ENCODE measurements around the gene HRH3.
A peak's percentile ranks its signal among the peaks of the same experiment; 100 is the strongest.

The HRH3 gene

DNA sequence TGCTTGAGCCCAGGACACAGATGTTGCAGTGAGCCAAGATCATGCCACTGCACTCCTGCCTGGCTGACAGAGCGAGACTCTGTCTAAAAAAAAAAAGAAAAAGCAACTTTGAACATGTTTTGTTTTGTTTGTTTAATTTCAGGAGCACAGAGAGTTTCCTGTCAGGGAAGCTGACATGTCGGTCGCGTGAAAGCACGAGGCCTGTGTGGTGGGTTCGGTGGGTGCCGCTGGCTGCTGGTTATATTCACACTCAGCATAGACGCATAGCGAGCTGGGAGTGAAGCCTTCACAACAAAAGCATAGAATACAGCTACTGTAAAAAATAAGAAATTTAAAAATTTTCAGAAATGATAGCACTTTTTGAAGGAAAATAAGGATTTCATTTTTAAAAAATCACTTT is 22.8 kb downstream of the HRH3 start:
- DNase-seq: no peak

DNA sequence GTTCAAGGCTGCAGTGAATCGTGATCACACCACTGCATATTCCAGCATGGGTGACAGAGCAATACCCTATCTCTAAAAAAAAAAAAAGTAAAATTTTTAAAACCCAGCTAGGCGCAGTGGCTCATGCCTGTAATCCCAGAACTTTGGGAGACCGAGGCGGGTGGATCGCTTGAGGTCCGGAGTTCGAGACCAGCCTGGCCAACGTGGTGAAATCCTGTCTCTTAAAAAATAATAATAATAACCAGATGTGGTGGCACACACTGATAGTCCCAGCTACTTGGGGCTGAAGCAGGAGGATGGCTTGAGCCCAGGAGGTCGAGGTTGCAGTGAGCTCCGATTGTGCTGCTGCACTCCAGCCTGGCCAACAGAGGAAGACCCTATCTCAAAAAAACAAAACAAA is 23.8 kb downstream of the HRH3 start:
- no peak for DNase-seq

DNA sequence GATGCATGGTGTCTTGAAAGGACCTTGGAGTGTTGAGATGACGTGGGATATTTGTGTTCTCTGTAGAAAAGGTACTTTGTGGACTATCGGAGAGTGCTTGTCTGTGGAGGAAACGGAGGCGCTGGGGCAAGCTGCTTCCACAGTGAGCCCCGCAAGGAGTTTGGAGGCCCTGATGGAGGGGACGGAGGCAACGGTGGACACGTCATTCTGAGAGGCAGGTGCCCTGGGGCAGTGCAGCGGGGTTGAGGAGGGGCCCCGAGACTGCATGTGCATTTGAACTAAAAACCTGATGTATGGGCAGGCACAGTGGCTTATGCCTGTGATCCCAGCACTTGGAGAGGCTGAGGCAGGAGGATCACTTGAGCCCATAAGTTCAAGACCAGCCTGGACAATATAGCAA is 24.3 kb downstream of the HRH3 start:
- DNase-seq: no peak

DNA sequence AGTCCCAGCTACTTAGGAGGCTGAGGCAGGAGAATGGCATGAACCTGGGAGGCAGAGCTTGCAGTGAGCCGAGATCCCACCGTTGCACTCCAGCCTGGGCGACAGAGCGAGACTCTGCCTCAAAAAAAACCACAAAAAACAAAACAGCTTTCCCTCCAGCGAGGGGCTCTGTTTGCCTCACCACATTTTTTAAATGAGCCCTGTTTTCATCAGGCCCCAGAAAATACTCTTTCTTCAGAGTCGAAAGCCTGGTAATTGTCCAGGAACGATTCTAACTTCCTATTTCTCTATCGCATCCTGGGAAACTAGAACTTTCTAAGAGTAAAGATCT is 25.0 kb downstream of the HRH3 start:
- DNase-seq: no peak

DNA sequence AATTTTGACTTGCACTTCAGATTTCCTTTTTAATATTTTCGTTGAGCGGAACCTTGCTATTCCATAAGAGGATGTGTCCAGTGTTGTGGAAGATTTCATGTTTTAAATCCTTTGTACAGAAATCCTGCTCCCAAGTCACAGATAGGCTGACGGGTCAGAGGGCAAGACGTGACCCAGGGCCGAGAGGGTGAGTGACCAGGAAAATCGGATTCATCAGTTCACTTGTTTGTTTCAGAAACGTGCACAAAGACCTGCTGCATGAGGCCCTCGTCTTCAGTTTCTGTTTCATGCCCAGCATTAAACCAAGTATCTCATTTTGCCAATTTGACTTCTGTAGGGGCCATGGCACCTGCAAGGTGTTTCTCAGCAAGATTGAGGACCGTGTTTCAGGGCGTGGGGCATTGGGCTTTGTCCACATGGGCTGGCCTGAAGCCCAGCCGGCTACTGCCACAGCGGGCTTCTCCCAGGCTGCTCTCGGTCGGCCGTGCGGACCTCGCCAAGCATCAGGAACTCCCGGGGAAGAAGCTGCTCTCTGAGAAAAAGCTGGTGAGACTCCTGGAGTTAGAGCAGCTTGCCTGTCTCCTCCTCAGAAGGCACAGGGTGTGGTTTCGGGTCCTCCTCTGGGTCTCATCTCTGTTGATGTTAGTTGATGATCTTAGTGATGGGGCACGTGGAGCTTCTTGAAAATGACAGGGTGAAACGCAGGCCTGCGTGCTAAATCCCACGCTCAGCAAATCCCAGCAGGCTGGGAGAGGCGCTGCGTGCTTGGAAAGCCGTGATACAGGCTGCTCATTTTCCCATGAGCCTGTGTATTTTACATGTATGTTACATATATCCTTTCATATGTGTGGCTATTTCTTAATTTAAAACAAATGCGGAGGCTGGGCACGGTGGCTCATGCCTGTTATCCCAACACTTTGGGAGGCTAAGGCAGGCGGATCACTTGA is 26.7 kb downstream of the HRH3 start:
- DNase-seq: no peak

DNA sequence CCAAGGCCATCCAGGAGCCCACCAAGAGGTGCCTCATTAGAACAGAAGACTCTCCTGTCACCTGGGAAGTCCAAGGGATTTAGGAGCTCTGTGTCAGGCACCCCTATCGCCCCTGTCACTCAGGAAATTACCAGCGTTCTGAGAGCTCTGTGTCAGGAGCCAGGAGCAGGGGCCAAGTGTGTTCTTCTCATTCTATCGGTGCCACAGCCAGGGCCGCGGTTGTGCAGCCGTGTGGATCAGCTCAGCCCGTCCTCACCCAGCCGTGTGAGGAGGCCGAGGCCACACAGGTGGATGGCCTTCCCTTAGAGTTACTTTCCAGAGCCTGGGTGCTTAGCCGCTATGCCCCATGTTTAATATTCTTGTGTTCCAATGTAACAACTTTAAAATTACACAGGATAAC is 27.4 kb downstream of the HRH3 start:
- no peak for DNase-seq

DNA sequence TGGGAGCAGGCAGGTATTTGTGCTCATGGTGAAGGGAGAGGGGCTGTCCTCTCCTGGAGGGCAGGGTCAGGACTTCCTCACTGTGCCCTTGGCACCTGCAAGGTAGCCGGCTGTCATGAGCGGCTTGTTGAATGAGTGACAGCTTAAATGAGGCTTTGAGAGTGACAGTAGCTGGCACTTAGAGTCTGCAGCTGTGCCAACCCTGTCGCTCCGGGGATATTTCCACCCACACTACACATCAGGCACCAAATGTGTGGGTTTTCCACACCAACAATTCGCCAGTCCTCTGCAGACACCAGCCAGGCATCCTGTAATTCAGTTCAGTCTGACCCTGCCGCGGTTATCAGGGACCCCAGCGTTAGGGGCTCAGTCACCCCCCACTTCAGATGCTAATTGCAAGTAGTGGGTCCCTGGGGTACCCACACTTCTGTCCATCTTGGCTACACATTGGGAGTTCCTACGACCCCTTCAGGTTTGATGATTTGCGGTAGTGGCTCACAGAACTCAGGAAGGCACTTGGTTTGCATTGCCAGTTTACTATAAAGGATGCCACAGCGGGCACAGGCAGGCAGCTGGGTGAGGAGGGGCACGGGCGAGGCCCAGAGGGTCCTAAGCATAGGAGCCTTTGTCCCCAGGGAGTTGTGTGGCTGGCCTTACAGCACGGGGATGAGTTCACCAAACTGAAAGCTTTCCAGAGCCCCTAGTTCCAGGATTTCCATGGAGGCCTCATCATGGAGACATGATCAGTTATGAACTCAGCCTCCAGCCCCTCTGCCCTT is 28.1 kb downstream of the HRH3 start:
- DNase-seq: no peak

DNA sequence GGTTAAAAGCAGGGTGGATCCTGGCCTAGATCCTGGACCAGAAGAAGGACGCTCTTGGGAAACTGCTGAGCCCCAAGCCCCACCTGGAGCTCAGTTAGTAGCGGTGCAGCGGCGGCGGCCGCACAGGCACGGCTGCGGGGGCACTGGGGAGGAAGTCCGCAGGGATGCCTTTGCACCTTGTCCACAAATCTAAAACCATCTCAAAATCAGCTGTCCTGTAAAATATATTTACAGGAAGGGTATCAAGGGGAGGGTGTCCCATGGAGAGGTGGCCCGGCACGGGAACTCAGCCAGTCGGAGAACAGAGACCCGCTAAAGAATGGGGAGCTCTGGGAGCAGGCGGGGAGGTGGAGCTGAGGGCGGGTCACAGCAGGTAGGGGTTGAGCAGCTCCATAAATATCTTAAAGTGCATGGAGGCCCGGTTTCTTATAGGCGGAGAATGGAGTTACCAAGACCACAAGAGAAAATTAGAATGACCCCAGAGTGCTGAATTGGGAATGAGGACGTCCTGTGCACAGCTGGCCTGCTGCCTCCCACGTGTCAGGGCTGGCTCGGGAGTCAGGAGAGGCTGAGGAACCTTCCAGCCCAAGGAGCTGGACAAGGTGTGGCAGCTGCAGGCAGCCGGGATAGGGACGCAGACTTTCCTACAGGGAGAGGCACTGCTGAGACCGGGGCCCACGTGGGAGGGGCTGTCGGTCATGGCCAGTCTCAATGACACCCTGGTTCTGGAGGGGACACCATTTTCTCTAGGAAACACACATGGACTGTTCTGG is 29.3 kb downstream of the HRH3 start:
- DNase-seq: no peak

DNA sequence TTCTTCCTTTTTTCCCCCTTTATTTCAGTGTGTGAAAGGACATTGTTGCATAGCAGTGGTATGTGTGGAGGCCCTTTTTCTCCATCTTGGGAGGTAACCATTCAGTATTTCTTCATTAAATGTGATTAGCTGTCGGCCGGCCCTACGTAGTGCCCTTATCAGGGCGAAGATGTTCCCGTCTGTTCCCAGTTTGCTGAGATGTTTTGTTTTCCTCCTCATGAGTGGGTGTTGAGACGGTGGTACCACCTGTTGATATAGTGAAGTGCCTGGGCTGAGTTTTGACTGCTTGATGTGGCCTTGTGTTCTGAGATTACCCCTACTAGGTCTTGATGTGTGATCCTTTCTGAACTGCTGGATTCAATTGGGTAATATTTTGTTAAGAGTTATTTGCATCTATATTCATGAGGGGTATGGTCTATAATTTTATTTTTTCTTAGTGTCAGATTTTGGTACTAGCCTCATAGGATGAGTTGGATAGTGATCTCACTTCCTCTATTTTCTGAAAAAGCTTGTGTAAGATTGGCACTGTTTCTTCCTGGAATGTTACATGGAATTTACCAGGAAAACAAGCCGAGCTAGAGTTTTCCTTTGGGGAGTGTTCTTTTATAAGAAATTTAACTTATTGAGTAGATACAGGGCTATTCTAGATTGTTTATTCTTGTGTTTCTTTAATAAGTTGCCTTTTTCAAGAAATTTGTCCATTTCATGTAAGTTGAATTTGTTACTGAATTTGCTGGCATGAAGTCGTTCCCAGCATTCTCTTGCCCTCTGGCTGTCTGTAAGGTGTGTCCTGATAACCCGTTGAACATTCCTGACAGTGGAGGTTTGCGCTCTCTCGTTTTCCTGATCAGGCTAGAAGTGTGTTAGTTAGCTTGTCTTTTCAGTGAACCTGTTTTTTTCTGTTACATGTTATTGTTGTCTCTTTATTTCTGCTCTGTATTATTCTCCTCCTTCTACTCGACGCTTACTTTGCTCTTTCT is 32.9 kb downstream of the HRH3 start:
- DNase-seq: no peak

DNA sequence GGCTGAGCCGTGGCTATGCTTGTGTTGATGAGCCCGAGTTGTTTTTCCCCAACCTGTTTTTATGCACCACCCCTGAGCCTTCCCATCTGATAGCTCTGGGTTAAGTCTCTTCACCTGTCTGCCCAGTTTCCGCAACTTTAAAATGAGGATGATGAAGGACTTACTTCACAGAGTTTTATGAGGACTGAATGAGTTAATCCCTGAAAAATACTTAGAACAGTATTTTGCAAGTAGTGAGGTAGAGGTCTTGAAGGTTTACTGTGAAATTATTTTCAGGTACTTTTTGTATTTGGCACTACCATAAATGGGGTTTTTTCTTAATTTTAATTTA is 34.0 kb downstream of the HRH3 start:
- DNase-seq: no peak

DNA sequence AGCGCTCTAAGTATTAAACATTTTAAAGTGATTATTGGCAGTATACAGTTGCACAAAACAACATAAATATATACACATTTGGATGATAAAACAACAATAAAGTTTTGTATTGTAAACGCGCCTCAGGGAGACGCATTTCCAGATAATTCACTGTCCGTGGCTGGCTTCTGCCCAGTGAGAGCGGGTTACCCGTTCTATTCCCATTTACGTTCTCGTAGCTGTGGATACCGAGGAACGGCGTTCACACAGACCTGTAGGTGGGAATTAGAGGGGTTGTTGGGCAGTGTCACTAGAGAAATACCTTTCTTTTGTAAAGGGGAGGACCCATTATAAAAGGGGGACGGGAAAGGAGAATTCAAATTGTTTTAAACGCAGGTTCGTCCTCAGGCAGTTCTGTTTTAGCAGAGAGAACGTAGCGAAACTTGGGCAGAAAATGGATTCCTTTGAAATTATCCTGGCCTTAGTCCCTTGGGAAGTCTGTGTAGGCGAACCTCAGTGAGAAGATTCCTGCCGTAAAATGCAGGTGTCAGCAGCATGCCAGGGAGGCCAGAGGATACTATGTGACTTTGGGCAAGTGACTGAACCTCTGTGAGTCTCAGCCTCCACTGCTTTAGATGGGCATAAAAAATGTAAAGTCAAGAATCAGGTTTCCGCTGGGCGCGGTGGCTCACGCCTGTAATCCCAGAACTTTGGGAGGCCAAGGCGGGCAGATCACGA is 36.5 kb downstream of the HRH3 start:
- DNase-seq: no peak

DNA sequence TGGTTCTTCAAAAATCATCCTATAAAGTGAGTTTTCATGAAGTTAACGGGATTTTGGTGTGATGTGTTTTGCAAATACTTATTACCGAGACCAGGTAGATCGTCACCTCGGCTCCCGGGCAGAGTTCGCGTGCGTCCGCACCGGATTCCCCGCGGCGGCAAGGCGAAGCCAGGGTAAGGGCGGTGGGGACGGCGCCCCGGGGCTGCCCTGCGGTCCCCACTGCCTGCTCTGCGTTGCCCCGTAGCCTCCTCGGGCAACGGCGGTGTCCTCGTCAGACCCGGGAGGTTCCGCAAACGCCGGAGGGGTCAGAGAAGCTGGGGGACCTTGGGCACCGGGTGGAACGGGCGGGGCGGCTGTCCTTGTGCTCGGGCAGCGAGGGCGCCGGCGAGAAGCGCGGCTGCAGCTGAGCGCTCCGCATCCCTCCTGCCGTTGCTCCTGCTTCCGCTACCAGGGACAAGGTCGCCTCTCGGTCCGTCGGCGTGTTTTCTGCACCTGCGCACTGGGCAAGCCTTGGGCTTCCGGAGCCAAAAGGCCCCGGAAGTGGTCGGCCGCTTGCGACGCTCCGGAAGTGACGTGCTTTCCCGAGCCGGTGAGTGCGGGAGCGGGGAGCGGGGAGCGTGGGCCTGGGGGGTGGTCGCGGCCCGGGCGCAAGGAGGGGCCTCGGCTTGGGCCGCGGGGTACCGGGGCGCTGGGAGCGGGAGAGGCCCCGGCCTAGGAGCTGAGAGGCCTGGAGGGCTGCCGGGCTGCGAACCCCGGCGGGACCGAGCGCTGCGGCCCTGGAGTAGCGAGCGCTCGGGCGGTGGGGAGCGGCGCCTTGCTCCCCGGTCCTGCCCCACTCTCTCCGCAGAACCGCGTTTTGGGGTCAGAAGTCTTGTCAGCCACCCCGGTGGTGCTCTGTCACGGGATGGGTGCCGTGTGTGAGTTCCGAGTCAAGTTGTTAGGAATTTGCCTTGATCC is 37.3 kb downstream of the HRH3 start, which contains the start of gene MTG2:
TSS of gene MTG2 (plus strand) at position 560 of the 957 bp plus-strand sequence. CDS start 10,393 bp downstream, outside the sequence.
- peak; percentile 85 for DNase-seq

DNA sequence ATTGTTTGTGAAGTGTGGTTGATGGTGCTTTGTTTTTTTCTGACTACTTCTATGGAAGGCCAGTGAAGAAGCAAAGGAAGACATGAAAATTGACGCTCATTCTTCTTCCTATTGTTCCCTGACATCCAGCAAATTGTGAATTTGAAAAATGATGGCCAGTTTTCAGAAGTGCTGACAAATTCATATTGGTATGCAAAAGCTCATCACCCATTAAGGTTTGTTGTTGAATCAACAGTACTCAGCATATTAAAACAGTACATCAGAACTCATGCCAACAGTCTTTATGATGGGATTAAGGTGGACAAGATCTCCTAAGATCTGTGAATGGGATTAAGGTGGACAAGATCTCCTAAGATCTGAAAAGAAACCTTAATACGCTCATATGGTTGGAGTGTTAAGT is 38.3 kb downstream of the HRH3 start:
- no peak for DNase-seq

DNA sequence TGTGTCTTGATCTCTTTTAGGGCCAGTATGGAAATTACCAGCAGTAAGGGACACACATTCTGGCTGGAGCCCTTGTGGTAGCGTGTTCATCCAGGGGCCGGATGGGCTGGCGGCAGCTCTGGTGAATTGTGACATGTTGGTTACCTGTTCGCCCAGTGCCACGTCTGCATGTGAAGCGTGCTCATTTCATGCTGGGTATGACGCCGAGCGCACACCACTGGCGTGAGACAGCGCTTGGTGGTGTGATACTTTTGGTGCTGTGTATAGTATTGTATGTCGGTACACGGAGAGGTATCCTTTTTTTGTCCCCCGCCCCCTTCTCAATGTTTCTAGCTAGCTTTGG is 40.9 kb downstream of the HRH3 start:
- no peak for DNase-seq

DNA sequence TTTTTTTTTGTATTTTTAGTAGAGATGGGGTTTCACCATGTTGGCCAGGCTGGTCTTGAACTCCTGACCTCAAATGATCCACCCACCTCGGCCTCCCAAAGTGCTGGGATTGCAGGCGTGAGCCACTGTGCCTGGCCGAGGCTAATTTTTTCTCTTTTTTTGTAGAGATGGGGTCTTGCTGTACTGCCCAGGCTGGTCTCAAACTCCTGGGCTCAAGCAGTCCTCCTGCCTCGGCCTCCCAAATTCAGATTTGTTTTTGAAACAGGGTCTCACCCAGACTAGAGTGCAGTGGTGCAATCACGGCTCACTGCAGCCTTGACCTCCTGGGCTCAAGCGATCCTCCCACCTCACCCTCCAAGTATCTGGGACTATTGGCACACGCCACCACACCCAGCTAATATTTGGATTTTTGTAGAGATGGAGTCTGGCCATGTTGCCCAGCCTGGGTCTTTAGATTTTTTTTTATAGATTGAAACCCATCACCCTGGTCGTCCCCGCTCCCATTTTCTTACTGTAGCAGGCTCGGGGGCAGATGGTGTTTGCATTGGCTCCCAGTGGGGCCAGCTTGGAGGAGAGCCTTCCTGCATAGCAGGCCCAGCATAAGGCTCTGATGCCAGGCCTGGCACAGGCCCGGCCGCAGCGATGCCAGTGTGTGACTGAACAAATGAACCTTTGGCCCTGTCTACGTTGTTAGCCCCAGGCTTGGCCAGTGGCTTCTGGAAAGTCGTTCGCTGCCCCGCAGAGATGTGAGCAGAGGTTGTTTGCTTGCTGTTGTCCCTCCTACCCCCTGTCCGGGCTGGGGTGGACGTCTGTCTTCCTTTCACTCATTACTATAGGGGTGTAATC is 41.5 kb downstream of the HRH3 start:
- DNase-seq: no peak

DNA sequence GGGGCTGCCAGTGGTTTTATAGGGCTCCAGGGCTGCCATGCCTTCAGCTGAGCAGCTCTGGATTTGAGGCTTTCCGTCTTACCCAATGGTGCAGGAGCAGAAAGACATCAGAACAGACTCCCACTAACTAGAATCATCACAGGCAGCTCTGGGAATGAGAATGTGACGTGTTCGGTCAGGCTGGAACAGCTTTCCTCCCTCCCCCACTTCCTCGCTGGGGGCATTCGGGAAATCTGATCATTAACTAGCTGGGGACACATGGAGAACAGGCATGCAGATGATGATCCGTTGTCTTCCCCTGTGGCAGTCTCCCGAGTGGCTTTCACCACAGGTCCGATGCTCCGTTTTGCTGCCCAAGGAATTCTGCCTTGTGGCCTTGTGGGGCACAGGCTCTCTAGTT is 42.8 kb downstream of the HRH3 start:
- no peak for DNase-seq

DNA sequence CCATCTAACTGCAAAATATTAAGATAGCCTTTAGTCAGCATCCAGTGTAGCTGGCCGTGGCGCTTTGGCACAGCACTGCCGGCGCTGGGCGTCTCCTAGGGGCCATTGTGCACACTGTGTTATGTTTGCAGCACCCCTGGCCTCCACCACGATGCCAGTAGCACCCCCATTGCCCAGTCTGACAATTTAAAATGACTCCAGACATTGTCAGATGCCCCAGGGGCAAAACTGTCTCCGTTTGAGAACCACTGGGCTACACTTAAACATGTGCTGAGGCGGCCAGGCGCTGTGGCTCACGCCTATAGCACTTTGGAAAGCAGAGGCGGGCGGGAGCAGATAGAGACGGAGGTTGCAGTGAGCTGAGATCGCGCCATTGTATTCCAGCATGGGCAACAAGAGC is 43.2 kb downstream of the HRH3 start:
- DNase-seq: no peak

DNA sequence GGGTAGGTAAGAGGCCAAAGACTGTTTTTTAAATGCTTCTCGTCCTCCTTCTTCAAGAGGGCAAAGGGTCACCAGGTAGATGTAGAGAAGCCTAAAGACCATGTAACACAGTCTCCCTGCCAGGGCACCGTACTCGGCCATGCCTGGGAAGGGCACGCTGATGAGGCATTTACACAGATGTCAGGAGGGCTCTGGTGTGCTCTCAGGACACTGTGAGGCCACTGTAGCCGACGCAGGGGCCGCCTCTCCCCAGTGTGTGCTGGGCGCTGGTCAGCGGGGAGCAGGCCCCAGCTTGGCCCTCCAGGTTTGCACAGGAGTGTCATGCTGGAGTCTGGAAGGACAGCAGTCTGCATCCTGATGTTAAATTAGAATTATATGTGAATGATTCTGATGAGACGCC is 44.4 kb downstream of the HRH3 start:
- DNase-seq: no peak

DNA sequence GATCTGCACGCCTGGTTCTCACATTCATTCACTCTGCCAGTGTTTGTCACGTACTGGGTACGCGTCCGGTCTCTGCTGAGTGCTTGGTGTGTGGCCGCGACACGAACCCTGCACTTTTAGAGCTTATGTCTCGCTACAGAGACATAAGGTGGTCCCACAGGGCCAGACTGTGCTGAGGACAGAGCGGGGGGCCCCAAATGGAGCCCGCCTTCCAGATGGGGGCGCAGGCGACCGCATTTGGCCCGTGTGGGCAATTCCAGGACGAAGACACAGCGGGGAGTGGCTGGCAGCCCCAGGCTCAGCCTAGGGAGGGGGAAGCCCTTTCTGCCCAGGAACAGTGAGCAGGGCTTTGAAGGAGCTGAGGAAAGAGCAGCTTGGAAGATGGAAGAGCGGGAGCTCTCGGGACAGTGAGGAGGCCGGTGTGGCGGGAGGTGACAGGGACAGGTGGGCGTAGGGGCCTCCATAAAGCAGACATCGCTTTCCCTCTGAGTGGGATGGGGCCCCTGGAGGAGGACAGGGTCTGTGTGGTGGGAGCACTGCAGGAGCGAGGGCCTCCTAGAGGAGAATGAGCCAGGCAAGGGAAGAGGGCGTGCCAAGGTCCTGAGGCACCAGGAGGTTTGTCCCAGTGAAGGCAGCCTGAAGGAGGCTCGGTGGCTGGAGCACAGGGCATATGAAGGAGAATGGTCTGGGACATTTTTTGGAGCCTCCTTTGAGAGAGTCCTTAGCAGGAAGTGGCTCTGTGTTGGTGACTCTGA is 45.0 kb downstream of the HRH3 start:
- DNase-seq: no peak

Data from GOT3 (cell line).